GM23338 (cell line): ENCODE measurements around the gene CCR7. TPM values are rescaled to one million over a fixed set of nuclear protein-coding genes. Genes with fewer than 3 reads are reported as not detected.

Experiments
- ATAC-seq: fragments of 200-7000 bp; cut with Tn5 transposase; 3 replicates; pipeline ENCODE4 v1.9.1; 2020
- DNase-seq: peaks from one replicate; pipeline ENCODE4 v3.0.0-alpha.2; 2015; ENCODE audit warnings: low spot score
- H2AFZ ChIP-seq: fragments of 200-600 bp; sonication (generic); 2 replicates; pipeline ENCODE4 v1.8.0; 2016; ENCODE audit warnings: antibody characterized with exemption, mild to moderate bottlenecking, moderate library complexity
- H3F3A ChIP-seq: fragments of 200-600 bp; sonication (generic); replicated peaks from 2 replicates; pipeline ENCODE4 v1.8.0; 2017; ENCODE audit warnings: antibody characterized with exemption, mixed run types, low read depth
- H3K27ac ChIP-seq: fragments of 200-600 bp; sonication (generic); 2 replicates; pipeline ENCODE4 v1.6.1; 2016; ENCODE audit warnings: low read depth
- H3K27me3 ChIP-seq: fragments of 200-600 bp; sonication (generic); 2 replicates; pipeline ENCODE4 v1.8.0; 2016; ENCODE audit warnings: mild to moderate bottlenecking, mixed run types, moderate library complexity; ENCODE audit not compliant: insufficient read depth
- H3K36me3 ChIP-seq: fragments of 200-600 bp; sonication (generic); 2 replicates; pipeline ENCODE4 v1.8.0; 2016; ENCODE audit warnings: mild to moderate bottlenecking; ENCODE audit not compliant: insufficient read depth
- H3K4me1 ChIP-seq: fragments of 200-600 bp; sonication (generic); 2 replicates; pipeline ENCODE4 v1.8.0; 2016; ENCODE audit warnings: mild to moderate bottlenecking, moderate library complexity; ENCODE audit not compliant: insufficient read depth
- H3K4me2 ChIP-seq: fragments of 200-600 bp; sonication (generic); 2 replicates; pipeline ENCODE4 v1.7.1; 2017; ENCODE audit warnings: mixed run types
- H3K4me3 ChIP-seq: fragments of 200-600 bp; sonication (generic); 2 replicates; pipeline ENCODE4 v1.6.1; 2016; ENCODE audit warnings: mixed run types
- H3K79me2 ChIP-seq: fragments of 200-600 bp; sonication (generic); replicated peaks from 2 replicates; pipeline ENCODE4 v1.8.0; 2017; ENCODE audit warnings: mild to moderate bottlenecking; ENCODE audit not compliant: insufficient read depth
- H3K9me2 ChIP-seq: fragments of 200-600 bp; sonication (generic); 2 replicates; pipeline ENCODE4 v1.8.0; 2017; ENCODE audit not compliant: insufficient read depth
- H4K20me1 ChIP-seq: fragments of 200-600 bp; sonication (generic); replicated peaks from 2 replicates; pipeline ENCODE4 v1.8.0; 2017; ENCODE audit warnings: mild to moderate bottlenecking; ENCODE audit not compliant: insufficient read depth
- H3K27ac Mint-ChIP-seq: 2 replicates; pipeline ENCODE4 v1.8.0; 2020; ENCODE audit warnings: inconsistent platforms, mild to moderate bottlenecking, moderate library complexity, mixed read lengths
- H3K27me3 Mint-ChIP-seq: 3 replicates; pipeline ENCODE4 v1.8.0; 2022; ENCODE audit warnings: low read depth, mild to moderate bottlenecking, moderate library complexity, mixed read lengths, inconsistent platforms; ENCODE audit not compliant: insufficient read depth, poor library complexity
- H3K36me3 Mint-ChIP-seq: 3 replicates; pipeline ENCODE4 v1.8.0; 2021; ENCODE audit warnings: low read depth, mild to moderate bottlenecking, inconsistent platforms, moderate library complexity, mixed read lengths
- H3K4me1 Mint-ChIP-seq: 3 replicates; pipeline ENCODE4 v1.8.0; 2020; ENCODE audit warnings: mild to moderate bottlenecking, inconsistent platforms, mixed read lengths
- H3K4me3 Mint-ChIP-seq: 3 replicates; pipeline ENCODE4 v1.8.0; 2021; ENCODE audit warnings: moderate library complexity, mild to moderate bottlenecking, inconsistent platforms, mixed read lengths
- H3K9me3 Mint-ChIP-seq: 3 replicates; pipeline ENCODE4 v1.8.0; 2020; ENCODE audit warnings: moderate library complexity, mild to moderate bottlenecking, inconsistent platforms, mixed read lengths
- CREB1 ChIP-seq: fragments of 250-450 bp; sonication (Bioruptor Pico); IDR thresholded peaks from 2 replicates; pipeline ENCODE4 v1.5.0; 2020; ENCODE audit warnings: low read depth, mild to moderate bottlenecking, moderate library complexity
- CTCF ChIP-seq, 2 experiments: fragments of 200-600 bp in 1 of 2; sonication (generic) in 1 of 2; conservative IDR thresholded peaks; 2 replicates each; pipeline versions ENCODE4 v1.5.1 to v1.6.1; 2016 to 2017; ENCODE audit warnings: antibody characterized with exemption in 2 of 2, low read depth in 2 of 2, mild to moderate bottlenecking in 2 of 2, moderate library complexity in 1 of 2
- EZH2 ChIP-seq: fragments of 200-600 bp; sonication (generic); IDR thresholded peaks from one replicate; pipeline ENCODE4 v1.8.0; 2017; ENCODE audit warnings: antibody characterized with exemption, mild to moderate bottlenecking, low read depth; ENCODE audit not compliant: unreplicated experiment
- EZH2phosphoT487 ChIP-seq: fragments of 200-600 bp; sonication (generic); IDR thresholded peaks from one replicate; pipeline ENCODE4 v1.8.1; 2018; ENCODE audit warnings: antibody characterized with exemption; ENCODE audit not compliant: unreplicated experiment
- JUNB ChIP-seq: IDR thresholded peaks from one replicate; pipeline ENCODE4 v1.6.1; 2016; ENCODE audit warnings: antibody characterized with exemption; ENCODE audit not compliant: unreplicated experiment
- NANOG ChIP-seq: IDR thresholded peaks from 2 replicates; pipeline ENCODE4 v1.6.1; 2016; ENCODE audit warnings: antibody characterized with exemption, borderline replicate concordance
- POLR2AphosphoS5 ChIP-seq: IDR thresholded peaks from 2 replicates; pipeline ENCODE4 v1.6.1; 2016; ENCODE audit warnings: antibody characterized with exemption, low read depth
- STAT1 ChIP-seq: IDR thresholded peaks from one replicate; pipeline ENCODE4 v1.6.1; 2016; ENCODE audit warnings: antibody characterized with exemption; ENCODE audit not compliant: unreplicated experiment
- ZNF114 ChIP-seq: fragments of 250-450 bp; sonication (Bioruptor Pico); IDR thresholded peaks from 2 replicates; pipeline ENCODE4 v1.5.0; 2020; ENCODE audit warnings: mild to moderate bottlenecking, moderate library complexity
- ZNF331 ChIP-seq: fragments of 250-450 bp; sonication (Bioruptor Pico); IDR thresholded peaks from 2 replicates; pipeline ENCODE4 v1.5.0; 2020; ENCODE audit warnings: low read depth, mild to moderate bottlenecking, moderate library complexity
- polyA plus RNA-seq: library from polyadenylated mRNA; unstranded; fragments of >200 nt; fragmentation: Nextera tagmentation; extraction: Ambion mirVana; gene quantifications from 2 replicates; pipeline ENCODE4 v1.2.1, GENCODE V29; 2016
- total RNA-seq: library from RNA; depleted of rRNA; stranded (reverse); fragments of >200 nt; shearing (Covaris generic); gene quantifications from 2 replicates; pipeline ENCODE4 v1.2.3, GENCODE V29; 2014
- TF ChIP-seq, protein P1 (sequence below): IDR thresholded peaks from one replicate; pipeline ENCODE4 v1.6.1; 2018; ENCODE audit warnings: antibody characterized with exemption; ENCODE audit not compliant: unreplicated experiment
- TF ChIP-seq, protein P2 (sequence below): fragments of 250-450 bp; sonication (Bioruptor Pico); IDR thresholded peaks from 2 replicates; pipeline ENCODE4 v1.5.0; 2020; ENCODE audit warnings: mild to moderate bottlenecking, moderate library complexity

Gene CCR7
- total and polyA plus RNA-seq, 2 experiments from 2014 or later = 0.37 to 0.59 TPM

GRCh38 chr17:40558890-40559563 is 6.2 kb downstream of the CCR7 start (continued):
- TF ChIP-seq NANOG (no peak), EZH2 (no peak), CREB1 (CRISPR knock-in tag) (no peak), CTCF (conservative IDR thresholded peaks at IDR 0.05; ENCODE audit: low read depth in 2 of 2) (no peak), ZNF114 (CRISPR knock-in tag) (no peak), POLR2AphosphoS5 (no peak), JUNB (no peak), STAT1 (no peak), ZNF331 (CRISPR knock-in tag) (no peak)
- TF ChIP-seq, protein P1, sequence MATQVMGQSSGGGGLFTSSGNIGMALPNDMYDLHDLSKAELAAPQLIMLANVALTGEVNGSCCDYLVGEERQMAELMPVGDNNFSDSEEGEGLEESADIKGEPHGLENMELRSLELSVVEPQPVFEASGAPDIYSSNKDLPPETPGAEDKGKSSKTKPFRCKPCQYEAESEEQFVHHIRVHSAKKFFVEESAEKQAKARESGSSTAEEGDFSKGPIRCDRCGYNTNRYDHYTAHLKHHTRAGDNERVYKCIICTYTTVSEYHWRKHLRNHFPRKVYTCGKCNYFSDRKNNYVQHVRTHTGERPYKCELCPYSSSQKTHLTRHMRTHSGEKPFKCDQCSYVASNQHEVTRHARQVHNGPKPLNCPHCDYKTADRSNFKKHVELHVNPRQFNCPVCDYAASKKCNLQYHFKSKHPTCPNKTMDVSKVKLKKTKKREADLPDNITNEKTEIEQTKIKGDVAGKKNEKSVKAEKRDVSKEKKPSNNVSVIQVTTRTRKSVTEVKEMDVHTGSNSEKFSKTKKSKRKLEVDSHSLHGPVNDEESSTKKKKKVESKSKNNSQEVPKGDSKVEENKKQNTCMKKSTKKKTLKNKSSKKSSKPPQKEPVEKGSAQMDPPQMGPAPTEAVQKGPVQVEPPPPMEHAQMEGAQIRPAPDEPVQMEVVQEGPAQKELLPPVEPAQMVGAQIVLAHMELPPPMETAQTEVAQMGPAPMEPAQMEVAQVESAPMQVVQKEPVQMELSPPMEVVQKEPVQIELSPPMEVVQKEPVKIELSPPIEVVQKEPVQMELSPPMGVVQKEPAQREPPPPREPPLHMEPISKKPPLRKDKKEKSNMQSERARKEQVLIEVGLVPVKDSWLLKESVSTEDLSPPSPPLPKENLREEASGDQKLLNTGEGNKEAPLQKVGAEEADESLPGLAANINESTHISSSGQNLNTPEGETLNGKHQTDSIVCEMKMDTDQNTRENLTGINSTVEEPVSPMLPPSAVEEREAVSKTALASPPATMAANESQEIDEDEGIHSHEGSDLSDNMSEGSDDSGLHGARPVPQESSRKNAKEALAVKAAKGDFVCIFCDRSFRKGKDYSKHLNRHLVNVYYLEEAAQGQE = no peak

GRCh38 chr17:40558300-40558889 is 6.9 kb downstream of the CCR7 start:
- Histone ChIP-seq H3K9me2 (no peaks in the 10 kb centered on the region), H2AFZ (0 out of 2 replicates have a peak overlapping the region, but pooled peaks have one; percentile 38), H3K4me3 (no peak overlapping the region), H3K36me3 (no peaks in the 10 kb centered on the region), H3K27me3 (no peaks in the 10 kb centered on the region), H4K20me1 (no peaks in the 10 kb centered on the region), H3F3A (no peaks in the 10 kb centered on the region), H3K27ac (no peak overlapping the region), H3K4me1 (no peaks in the 10 kb centered on the region; the same call in 1 of the 2 replicates), H3K79me2 (no peaks in the 10 kb centered on the region), H3K4me2 (no peak overlapping the region)
- Mint-ChIP-seq H3K4me3 (no peak overlapping the region), H3K27me3 (peaks cover 19% of the 10 kb centered on the region), H3K27ac (no peak overlapping the region), H3K36me3 (no peaks in the 10 kb centered on the region), H3K9me3 (no peaks in the 10 kb centered on the region), H3K4me1 (peaks cover 25% of the 10 kb centered on the region)
- DNase-seq (no peak), ATAC-seq (no peak)
- no peak for TF ChIP-seq JUNB
- TF ChIP-seq EZH2phosphoT487 = no peak
- TF ChIP-seq, protein P2, sequence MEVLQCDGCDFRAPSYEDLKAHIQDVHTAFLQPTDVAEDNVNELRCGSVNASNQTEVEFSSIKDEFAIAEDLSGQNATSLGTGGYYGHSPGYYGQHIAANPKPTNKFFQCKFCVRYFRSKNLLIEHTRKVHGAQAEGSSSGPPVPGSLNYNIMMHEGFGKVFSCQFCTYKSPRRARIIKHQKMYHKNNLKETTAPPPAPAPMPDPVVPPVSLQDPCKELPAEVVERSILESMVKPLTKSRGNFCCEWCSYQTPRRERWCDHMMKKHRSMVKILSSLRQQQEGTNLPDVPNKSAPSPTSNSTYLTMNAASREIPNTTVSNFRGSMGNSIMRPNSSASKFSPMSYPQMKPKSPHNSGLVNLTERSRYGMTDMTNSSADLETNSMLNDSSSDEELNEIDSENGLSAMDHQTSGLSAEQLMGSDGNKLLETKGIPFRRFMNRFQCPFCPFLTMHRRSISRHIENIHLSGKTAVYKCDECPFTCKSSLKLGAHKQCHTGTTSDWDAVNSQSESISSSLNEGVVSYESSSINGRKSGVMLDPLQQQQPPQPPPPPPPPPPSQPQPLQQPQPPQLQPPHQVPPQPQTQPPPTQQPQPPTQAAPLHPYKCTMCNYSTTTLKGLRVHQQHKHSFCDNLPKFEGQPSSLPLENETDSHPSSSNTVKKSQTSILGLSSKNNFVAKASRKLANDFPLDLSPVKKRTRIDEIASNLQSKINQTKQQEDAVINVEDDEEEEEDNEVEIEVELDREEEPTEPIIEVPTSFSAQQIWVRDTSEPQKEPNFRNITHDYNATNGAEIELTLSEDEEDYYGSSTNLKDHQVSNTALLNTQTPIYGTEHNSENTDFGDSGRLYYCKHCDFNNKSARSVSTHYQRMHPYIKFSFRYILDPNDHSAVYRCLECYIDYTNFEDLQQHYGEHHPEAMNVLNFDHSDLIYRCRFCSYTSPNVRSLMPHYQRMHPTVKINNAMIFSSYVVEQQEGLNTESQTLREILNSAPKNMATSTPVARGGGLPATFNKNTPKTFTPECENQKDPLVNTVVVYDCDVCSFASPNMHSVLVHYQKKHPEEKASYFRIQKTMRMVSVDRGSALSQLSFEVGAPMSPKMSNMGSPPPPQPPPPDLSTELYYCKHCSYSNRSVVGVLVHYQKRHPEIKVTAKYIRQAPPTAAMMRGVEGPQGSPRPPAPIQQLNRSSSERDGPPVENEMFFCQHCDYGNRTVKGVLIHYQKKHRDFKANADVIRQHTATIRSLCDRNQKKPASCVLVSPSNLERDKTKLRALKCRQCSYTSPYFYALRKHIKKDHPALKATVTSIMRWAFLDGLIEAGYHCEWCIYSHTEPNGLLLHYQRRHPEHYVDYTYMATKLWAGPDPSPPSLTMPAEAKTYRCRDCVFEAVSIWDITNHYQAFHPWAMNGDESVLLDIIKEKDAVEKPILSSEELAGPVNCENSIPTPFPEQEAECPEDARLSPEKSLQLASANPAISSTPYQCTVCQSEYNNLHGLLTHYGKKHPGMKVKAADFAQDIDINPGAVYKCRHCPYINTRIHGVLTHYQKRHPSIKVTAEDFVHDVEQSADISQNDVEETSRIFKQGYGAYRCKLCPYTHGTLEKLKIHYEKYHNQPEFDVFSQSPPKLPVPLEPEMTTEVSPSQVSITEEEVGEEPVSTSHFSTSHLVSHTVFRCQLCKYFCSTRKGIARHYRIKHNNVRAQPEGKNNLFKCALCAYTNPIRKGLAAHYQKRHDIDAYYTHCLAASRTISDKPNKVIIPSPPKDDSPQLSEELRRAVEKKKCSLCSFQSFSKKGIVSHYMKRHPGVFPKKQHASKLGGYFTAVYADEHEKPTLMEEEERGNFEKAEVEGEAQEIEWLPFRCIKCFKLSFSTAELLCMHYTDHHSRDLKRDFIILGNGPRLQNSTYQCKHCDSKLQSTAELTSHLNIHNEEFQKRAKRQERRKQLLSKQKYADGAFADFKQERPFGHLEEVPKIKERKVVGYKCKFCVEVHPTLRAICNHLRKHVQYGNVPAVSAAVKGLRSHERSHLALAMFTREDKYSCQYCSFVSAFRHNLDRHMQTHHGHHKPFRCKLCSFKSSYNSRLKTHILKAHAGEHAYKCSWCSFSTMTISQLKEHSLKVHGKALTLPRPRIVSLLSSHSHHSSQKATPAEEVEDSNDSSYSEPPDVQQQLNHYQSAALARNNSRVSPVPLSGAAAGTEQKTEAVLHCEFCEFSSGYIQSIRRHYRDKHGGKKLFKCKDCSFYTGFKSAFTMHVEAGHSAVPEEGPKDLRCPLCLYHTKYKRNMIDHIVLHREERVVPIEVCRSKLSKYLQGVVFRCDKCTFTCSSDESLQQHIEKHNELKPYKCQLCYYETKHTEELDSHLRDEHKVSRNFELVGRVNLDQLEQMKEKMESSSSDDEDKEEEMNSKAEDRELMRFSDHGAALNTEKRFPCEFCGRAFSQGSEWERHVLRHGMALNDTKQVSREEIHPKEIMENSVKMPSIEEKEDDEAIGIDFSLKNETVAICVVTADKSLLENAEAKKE (CRISPR knock-in tag) = no peak
- TF ChIP-seq EZH2 = no peak
